ENCODE data around the gene LUC7L3. TPM values are rescaled to one million over a fixed set of nuclear protein-coding genes. Genes with fewer than 3 reads are reported as not detected.
"Not testable (repeated sequence)": the region's sequence is repeated elsewhere in the genome, so short reads cannot be mapped to it uniquely, and the experiment has no call there.

Gene LUC7L3
- total RNA-seq, 1 donor from 2014 or later, result 32.4 TPM

DNA sequence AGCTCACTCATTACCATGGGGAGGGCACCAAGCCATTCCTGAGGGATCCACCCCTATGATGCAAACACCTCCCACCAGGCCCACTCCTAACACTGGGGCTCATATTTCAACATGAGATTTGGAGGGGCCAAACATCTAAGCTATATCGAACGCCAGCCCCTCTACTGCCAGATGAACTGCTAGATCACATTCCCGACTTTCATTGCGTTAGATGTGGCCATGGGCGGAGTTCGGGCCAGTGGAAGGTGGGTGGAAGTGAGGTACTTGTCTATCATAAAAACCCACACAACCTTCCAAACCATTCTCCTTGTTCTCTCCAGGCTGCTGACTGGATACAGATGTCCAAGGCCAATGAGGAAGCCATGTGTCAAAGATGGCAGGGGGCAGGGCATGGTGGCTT is 75.0 kb downstream of the LUC7L3 start:
- H3K27me3 ChIP-seq (ENCODE audit: control insufficient read depth in 3 of 3, insufficient read depth in 3 of 3, low read length in 3 of 3), result no peaks in the 10 kb centered on the region
- no peaks in the 10 kb centered on the region for H3K9me3 ChIP-seq (ENCODE audit: control insufficient read depth in 3 of 3, low read length in 3 of 3)
- no peaks in the 10 kb centered on the region for H3K4me1 ChIP-seq (ENCODE audit: control insufficient read depth in 3 of 3, insufficient read depth in 3 of 3, low read length in 3 of 3)
- H3K27ac ChIP-seq (ENCODE audit: low read depth, low read length), result no peak overlapping the region
- no peaks in the 10 kb centered on the region for H3K36me3 ChIP-seq (ENCODE audit: control insufficient read depth in 3 of 3, insufficient read depth in 3 of 3, low read length in 3 of 3)
- no peak overlapping the region for H3K9ac ChIP-seq (ENCODE audit: low read depth in 1 of 3, low read length in 3 of 3)
- H3K4me3 ChIP-seq (ENCODE audit: low read length in 3 of 3), result no peak overlapping the region

DNA sequence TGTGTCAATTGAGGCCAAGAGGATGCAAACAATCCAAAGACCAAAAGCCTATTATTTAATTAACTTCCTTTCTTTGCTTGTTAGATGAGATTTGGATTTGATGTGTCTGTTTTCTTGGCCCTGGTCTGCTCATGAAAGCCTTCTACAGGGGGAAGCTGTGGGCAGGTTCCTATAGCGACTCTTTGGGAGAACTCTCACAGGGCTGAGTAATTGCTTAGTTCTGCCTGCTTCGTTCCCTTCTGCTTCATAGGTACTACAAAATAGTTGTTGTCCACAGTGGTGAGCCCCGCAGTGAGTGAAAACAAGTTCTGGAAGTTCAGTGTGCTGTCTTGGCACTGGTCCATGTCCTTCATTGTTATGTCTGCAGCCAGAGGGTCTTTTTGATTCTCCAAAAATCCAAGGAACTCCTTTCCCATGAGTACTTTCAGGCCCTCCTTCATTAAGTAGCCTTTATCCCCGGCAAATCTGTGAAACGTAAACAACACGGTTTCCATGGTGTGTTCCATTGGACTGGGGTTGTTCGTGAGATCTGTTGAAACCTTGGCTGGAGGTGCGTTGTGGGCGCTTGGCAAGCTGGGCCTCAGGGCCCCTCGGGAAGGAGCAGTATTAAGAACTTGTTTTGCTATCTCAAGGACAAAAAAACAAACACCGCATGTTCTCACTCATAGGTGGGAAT is 77.9 kb downstream of the LUC7L3 start:
- no peak overlapping the region for H3K9ac ChIP-seq (ENCODE audit: low read depth in 1 of 3, low read length in 3 of 3)
- H3K9me3 ChIP-seq (ENCODE audit: control insufficient read depth in 3 of 3, low read length in 3 of 3), result no peaks in the 10 kb centered on the region
- H3K27ac ChIP-seq (ENCODE audit: low read depth, low read length), result no peak overlapping the region
- H3K4me3 ChIP-seq (ENCODE audit: low read length in 3 of 3), result no peak overlapping the region
- no peaks in the 10 kb centered on the region for H3K27me3 ChIP-seq (ENCODE audit: control insufficient read depth in 3 of 3, insufficient read depth in 3 of 3, low read length in 3 of 3)
- H3K36me3 ChIP-seq (ENCODE audit: control insufficient read depth in 3 of 3, insufficient read depth in 3 of 3, low read length in 3 of 3), result no peaks in the 10 kb centered on the region
- H3K4me1 ChIP-seq (ENCODE audit: control insufficient read depth in 3 of 3, insufficient read depth in 3 of 3, low read length in 3 of 3), result no peaks in the 10 kb centered on the region

DNA sequence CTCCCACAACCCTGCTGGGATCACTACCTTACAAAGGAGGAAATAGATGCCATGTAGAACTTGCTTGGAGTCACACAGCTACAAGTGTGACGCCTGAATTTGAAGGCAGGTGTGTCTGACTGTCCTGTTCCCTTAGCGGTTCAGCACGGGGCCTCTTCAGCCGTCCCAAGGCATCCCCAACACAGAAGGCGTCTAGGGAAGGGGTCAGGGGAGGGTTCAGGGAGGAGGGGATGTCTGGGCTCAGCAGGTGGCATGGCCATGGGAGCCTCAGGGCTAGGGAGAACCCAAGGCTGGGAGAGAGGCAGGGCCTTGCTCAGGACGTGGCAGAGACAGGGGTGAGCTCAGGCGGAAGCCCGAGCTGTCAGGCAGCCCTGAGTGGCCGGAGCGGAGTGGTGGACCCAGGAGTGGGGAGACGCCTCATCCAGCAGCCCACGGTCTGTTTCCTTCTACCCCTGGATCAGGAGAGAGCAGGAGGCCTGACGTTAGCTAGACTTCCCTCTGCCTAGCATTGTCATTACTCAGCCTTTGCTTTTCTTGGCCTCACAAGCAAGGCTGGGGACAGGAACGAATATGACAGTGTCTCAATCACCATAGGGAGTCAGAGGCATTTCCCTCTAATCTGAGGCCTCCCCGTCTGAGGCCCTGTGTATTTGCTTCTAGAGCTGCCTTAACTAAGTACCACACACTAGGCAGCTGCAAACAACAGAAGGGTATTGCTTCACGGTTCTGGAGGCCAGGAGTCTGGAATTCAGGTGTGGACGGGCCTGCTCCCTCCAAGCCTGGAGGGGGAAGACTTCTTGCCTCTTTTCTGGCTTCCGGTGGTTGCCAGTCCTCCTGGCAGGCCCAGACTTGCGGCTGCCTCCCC is 79.3 kb downstream of the LUC7L3 start:
- Histone ChIP-seq H3K4me1 (ENCODE audit: control insufficient read depth in 3 of 3, insufficient read depth in 3 of 3, low read length in 3 of 3) (no peaks in the 10 kb centered on the region), H3K27ac (ENCODE audit: low read depth, low read length) (no peak overlapping the region), H3K9me3 (ENCODE audit: control insufficient read depth in 3 of 3, low read length in 3 of 3) (no peaks in the 10 kb centered on the region), H3K27me3 (ENCODE audit: control insufficient read depth in 3 of 3, insufficient read depth in 3 of 3, low read length in 3 of 3) (no peaks in the 10 kb centered on the region), H3K4me3 (ENCODE audit: low read length in 3 of 3) (no peak overlapping the region), H3K36me3 (ENCODE audit: control insufficient read depth in 3 of 3, insufficient read depth in 3 of 3, low read length in 3 of 3) (no peaks in the 10 kb centered on the region), H3K9ac (ENCODE audit: low read depth in 1 of 3, low read length in 3 of 3) (no peak overlapping the region)

- no peaks in the 10 kb centered on the region for H3K4me1 ChIP-seq (ENCODE audit: control insufficient read depth in 3 of 3, insufficient read depth in 3 of 3, low read length in 3 of 3)
- H3K36me3 ChIP-seq (ENCODE audit: control insufficient read depth in 3 of 3, insufficient read depth in 3 of 3, low read length in 3 of 3), result no peaks in the 10 kb centered on the region
- H3K9ac ChIP-seq (ENCODE audit: low read depth in 1 of 3, low read length in 3 of 3), result no peak overlapping the region
- H3K27ac ChIP-seq (ENCODE audit: low read depth, low read length), result no peak overlapping the region
- H3K9me3 ChIP-seq (ENCODE audit: control insufficient read depth in 3 of 3, low read length in 3 of 3), result no peaks in the 10 kb centered on the region
- H3K27me3 ChIP-seq (ENCODE audit: control insufficient read depth in 3 of 3, insufficient read depth in 3 of 3, low read length in 3 of 3), result no peaks in the 10 kb centered on the region
- H3K4me3 ChIP-seq (ENCODE audit: low read length in 3 of 3), result no peak overlapping the region
These were observed 80.2 kb downstream of the LUC7L3 start for GRCh38 chr17:50799582-50799981.

GRCh38 chr17:50800196-50800700 is 80.8 kb downstream of the LUC7L3 start:
- H3K9me3 ChIP-seq (ENCODE audit: control insufficient read depth in 3 of 3, low read length in 3 of 3), result no peaks in the 10 kb centered on the region
- H3K4me1 ChIP-seq (ENCODE audit: control insufficient read depth in 3 of 3, insufficient read depth in 3 of 3, low read length in 3 of 3), result no peaks in the 10 kb centered on the region
- no peak overlapping the region for H3K9ac ChIP-seq (ENCODE audit: low read depth in 1 of 3, low read length in 3 of 3)
- H3K27ac ChIP-seq (ENCODE audit: low read depth, low read length), result no peak overlapping the region
- H3K27me3 ChIP-seq (ENCODE audit: control insufficient read depth in 3 of 3, insufficient read depth in 3 of 3, low read length in 3 of 3), result no peaks in the 10 kb centered on the region
- H3K36me3 ChIP-seq (ENCODE audit: control insufficient read depth in 3 of 3, insufficient read depth in 3 of 3, low read length in 3 of 3), result no peaks in the 10 kb centered on the region
- no peak overlapping the region for H3K4me3 ChIP-seq (ENCODE audit: low read length in 3 of 3)

DNA sequence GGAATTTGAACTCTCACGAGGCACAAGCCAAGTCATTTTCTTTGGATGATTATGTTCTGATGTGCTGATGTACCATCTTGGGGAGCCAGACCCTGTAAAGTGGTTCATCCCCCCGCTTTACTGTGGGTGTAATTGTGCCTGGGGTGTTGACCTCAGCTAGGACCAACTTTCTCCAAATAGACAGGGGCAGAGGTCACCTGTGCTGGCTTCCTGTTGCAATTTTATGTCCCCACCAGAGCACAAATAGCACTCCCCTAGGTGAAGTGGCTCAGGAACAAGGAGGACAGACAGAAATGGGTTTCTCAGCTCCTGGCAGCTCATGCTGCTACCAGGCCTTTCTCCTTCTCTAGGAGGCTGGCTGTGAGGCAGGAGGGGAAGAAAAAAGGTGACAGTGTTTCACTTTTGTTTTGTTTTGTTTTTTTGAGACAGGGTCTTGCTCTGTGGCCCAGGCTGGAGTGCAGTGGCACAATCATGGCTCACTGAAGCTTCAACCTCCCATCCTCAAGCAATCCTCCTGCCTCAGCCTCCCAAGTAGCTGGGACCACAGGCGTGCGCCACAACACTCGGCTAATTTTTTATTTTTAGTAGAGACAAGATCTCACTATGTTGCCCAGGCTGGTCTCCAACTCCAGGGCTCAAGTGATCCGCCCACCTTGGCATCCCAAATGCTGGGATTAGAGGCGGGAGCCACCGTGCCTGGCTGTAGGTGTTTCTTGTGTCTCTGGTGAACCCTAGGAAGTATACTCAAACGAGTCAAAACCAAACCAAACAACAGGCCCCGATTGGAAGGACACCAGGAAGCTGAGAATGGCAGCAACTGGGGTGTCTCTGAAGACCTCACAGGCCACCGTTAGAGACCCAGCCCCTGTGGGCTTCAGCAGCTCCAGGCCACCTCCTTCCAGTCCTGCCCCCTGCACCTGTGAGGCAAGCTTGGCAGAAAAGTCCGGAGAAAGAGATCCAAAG is 83.5 kb downstream of the LUC7L3 start:
- Histone ChIP-seq H3K4me3 (ENCODE audit: low read length in 3 of 3) (no peak overlapping the region), H3K27me3 (ENCODE audit: control insufficient read depth in 3 of 3, insufficient read depth in 3 of 3, low read length in 3 of 3) (no peaks in the 10 kb centered on the region), H3K9me3 (ENCODE audit: control insufficient read depth in 3 of 3, low read length in 3 of 3) (no peaks in the 10 kb centered on the region), H3K9ac (ENCODE audit: low read depth in 1 of 3, low read length in 3 of 3) (no peak overlapping the region), H3K4me1 (ENCODE audit: control insufficient read depth in 3 of 3, insufficient read depth in 3 of 3, low read length in 3 of 3) (no peaks in the 10 kb centered on the region), H3K36me3 (ENCODE audit: control insufficient read depth in 3 of 3, insufficient read depth in 3 of 3, low read length in 3 of 3) (no peaks in the 10 kb centered on the region), H3K27ac (ENCODE audit: low read depth, low read length) (no peak overlapping the region)

GRCh38 chr17:50803676-50804075 is 84.3 kb downstream of the LUC7L3 start:
- no peaks in the 10 kb centered on the region for H3K4me1 ChIP-seq (ENCODE audit: control insufficient read depth in 3 of 3, insufficient read depth in 3 of 3, low read length in 3 of 3)
- no peaks in the 10 kb centered on the region for H3K36me3 ChIP-seq (ENCODE audit: control insufficient read depth in 3 of 3, insufficient read depth in 3 of 3, low read length in 3 of 3)
- no peaks in the 10 kb centered on the region for H3K27me3 ChIP-seq (ENCODE audit: control insufficient read depth in 3 of 3, insufficient read depth in 3 of 3, low read length in 3 of 3)
- H3K9me3 ChIP-seq (ENCODE audit: control insufficient read depth in 3 of 3, low read length in 3 of 3), result no peaks in the 10 kb centered on the region
- H3K4me3 ChIP-seq (ENCODE audit: low read length in 3 of 3), result no peak overlapping the region
- H3K27ac ChIP-seq (ENCODE audit: low read depth, low read length), result no peak overlapping the region
- H3K9ac ChIP-seq (ENCODE audit: low read depth in 1 of 3, low read length in 3 of 3), result no peak overlapping the region

DNA sequence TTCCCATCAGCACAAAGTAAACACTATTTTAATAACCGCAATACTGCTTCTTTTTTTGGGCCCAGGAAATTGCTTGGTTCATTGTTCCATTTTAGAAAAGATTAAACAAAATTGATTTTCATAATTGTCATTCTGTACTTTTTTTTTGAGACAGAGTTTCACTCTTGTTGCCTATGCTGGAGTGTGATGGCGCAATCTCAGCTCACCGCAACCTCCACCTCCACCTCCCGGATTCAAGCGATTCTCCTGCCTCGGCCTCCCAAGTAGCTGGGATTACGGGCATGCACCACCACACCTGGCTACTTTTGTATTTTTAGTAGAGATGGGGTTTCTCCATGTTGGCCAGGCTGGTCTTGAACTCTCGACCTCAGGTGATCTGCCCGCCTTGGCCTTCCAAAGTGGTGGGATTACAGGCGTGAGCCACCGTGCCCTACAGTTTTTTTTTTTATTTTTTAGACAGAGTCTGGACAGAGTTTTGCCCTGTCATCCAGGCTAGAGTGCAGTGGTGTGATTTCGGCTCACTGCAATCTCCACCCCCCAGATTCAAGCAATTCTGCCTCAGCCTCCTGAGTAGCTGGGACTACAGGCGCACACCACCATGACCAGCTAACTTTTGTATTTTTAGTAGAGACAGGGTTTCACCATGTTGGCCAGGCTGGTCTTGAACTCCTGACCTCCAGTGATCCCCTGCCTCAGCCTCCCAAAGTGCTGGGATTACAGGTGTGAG is 85.5 kb downstream of the LUC7L3 start:
- H3K4me3 ChIP-seq (ENCODE audit: low read length in 3 of 3); H3K9me3 ChIP-seq (ENCODE audit: control insufficient read depth in 3 of 3, low read length in 3 of 3); H3K27me3 ChIP-seq (ENCODE audit: control insufficient read depth in 3 of 3, insufficient read depth in 3 of 3, low read length in 3 of 3); H3K27ac ChIP-seq (ENCODE audit: low read depth, low read length); H3K36me3 ChIP-seq (ENCODE audit: control insufficient read depth in 3 of 3, insufficient read depth in 3 of 3, low read length in 3 of 3); H3K4me1 ChIP-seq (ENCODE audit: control insufficient read depth in 3 of 3, insufficient read depth in 3 of 3, low read length in 3 of 3); H3K9ac ChIP-seq (ENCODE audit: low read depth in 1 of 3, low read length in 3 of 3): not testable (repeated sequence)

- no peaks in the 10 kb centered on the region for H3K27me3 ChIP-seq (ENCODE audit: control insufficient read depth in 3 of 3, insufficient read depth in 3 of 3, low read length in 3 of 3)
- H3K4me1 ChIP-seq (ENCODE audit: control insufficient read depth in 3 of 3, insufficient read depth in 3 of 3, low read length in 3 of 3), result no peaks in the 10 kb centered on the region
- no peaks in the 10 kb centered on the region for H3K9me3 ChIP-seq (ENCODE audit: control insufficient read depth in 3 of 3, low read length in 3 of 3)
- H3K9ac ChIP-seq (ENCODE audit: low read depth in 1 of 3, low read length in 3 of 3), result no peak overlapping the region
- no peak overlapping the region for H3K4me3 ChIP-seq (ENCODE audit: low read length in 3 of 3)
- no peaks in the 10 kb centered on the region for H3K36me3 ChIP-seq (ENCODE audit: control insufficient read depth in 3 of 3, insufficient read depth in 3 of 3, low read length in 3 of 3)
- H3K27ac ChIP-seq (ENCODE audit: low read depth, low read length), result no peak overlapping the region
These were observed 86.1 kb downstream of the LUC7L3 start for GRCh38 chr17:50805486-50805885.

All from skeletal muscle tissue (tissue), 4 donors.